AG04449 (cell line): ENCODE data around the gene RETN.

Experiments used
- CTCF ChIA-PET: fragments of 350-600 bp; formaldehyde crosslinking; extraction: SDS; loops from one replicate; lab custom pipeline; 2021; ENCODE audit warnings: antibody characterized with exemption; lab: Yijun Ruan, JAX
- POLR2A ChIA-PET: fragments of 400-600, 350-600 bp; formaldehyde crosslinking; extraction: SDS; loops from one replicate; lab custom pipeline; 2020; ENCODE audit warnings: antibody characterized with exemption, inconsistent platforms; lab: Yijun Ruan, JAX
- DNase-seq: peaks from one replicate; pipeline ENCODE4 v3.0.0-alpha.2; 2010; ENCODE audit warnings: low read depth, low spot score
- H3K4me3 ChIP-seq: 2 replicates; pipeline ENCODE4 v1.5.1; 2011; ENCODE audit warnings: low read depth, mild to moderate bottlenecking, control low read depth, low read length
- CTCF ChIP-seq: IDR thresholded peaks from one replicate; pipeline ENCODE4 v1.5.1; 2011; ENCODE audit warnings: mild to moderate bottlenecking, moderate library complexity, low read length, control low read depth, inconsistent platforms; ENCODE audit not compliant: insufficient read depth; ENCODE audit errors: missing control alignments

The RETN gene

DNA sequence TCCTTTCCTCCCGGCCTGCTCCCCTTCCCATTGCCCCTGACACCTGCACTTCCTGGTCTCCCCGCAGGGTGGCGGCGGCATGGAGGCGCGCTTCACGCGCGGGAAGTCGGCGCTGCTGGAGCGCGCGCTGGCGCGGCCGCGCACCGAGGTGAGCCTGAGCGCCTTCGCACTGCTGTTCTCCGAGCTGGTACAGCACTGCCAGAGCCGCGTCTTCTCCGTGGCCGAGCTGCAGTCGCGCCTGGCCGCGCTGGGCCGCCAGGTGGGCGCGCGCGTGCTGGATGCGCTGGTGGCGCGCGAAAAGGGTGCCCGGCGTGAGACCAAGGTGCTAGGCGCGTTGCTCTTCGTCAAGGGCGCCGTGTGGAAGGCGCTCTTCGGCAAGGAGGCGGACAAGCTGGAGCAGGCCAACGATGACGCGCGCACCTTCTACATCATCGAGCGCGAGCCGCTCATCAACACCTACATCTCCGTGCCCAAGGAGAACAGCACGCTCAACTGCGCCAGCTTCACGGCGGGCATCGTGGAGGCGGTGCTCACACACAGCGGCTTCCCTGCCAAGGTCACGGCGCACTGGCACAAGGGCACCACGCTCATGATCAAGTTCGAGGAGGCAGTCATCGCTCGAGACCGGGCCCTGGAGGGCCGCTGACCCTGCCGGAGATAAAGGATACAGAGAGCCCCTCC, 13.5 kb downstream of the RETN start:
- no peak for DNase-seq
- CTCF ChIA-PET, result interaction anchor here (0.5 to 3.0 kb wide), 3 partner anchors 116 to 362 kb away, joined by 3 to 59 read pairs (median 52); no protein-coding TSS in a partner anchor
- TF ChIP-seq CTCF, result peak; percentile 31
- H3K4me3 ChIP-seq, result peak overlapping the region; percentile 95
- POLR2A ChIA-PET, result no interaction called here

DNA sequence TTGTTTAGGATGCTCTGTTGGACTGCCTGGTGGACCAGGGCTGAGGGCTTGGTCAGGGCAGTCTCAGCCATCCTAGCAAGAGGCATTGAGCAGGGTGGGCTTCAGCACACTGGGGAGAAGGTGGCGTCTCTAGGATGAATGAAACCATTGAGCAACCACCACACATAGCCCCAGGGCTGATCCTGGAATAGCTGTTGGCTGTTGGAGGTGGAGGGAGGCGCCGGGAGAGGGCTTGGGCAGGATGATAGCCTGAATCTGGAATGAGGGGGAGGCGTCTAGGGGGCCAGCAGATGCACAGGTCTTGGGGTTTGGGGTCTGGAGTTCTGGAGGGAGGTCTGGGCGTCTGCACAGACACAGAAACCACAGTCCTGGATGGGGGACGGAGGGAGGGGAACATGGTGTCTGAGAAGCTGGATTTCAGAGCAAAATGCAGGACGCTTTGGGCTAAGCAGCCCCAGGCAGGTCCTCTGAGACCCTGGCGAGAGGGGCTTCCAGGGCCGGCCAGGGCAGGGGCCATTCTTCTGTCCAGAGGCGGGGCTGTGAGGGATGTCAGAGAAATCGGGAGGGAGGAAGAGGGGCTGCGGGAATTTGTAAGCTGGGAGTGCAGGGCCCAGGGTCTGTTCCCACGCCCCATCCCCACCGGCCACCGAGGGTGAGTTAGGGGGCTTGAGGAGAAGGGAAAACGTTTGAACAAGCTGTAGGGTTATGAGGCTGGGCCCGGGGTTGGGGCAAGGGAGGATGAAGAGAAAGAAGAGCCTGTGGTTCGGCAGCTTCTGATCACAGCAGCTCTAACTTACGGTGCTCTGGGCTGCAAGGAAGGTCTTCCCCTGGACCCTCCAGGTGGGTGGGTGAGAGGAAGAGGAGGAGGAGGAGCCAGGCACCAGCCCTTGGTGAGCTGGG, 16.9 kb downstream of the RETN start:
- ChIA-PET POLR2A (interaction anchor here (0.7 to 1.0 kb wide), 2 partner anchors 18 to 163 kb away, joined by 3 read pairs; partner anchors contain the start of gene MCOLN1), CTCF (interaction anchor here (1.3 to 3.2 kb wide), 4 partner anchors 114 to 331 kb away, joined by 3 to 14 read pairs (median 8); no protein-coding TSS in a partner anchor)
- no peak overlapping the region for H3K4me3 ChIP-seq
- no peak for TF ChIP-seq CTCF
- no peak for DNase-seq

- ChIA-PET POLR2A (no interaction called here), CTCF (no interaction called here)
- TF ChIP-seq CTCF, result no peak
- no peak overlapping the region for H3K4me3 ChIP-seq
- DNase-seq, result no peak
Measured at GRCh38 chr19:7687177-7687576, 18.3 kb downstream of the RETN start.

GRCh38 chr19:7689165-7689564, 20.3 kb downstream of the RETN start:
- ChIA-PET POLR2A (no interaction called here), CTCF (interaction anchor here (2.0 kb wide), 1 partner anchor 9 kb away, joined by 14 read pairs; the partner anchor contains the start of gene TRAPPC5)
- DNase-seq, result no peak
- H3K4me3 ChIP-seq, result no peak overlapping the region
- no peak for TF ChIP-seq CTCF

GRCh38 chr19:7690779-7691258, 22.0 kb downstream of the RETN start:
- no peak for TF ChIP-seq CTCF
- POLR2A ChIA-PET, result no interaction called here
- no peak overlapping the region for H3K4me3 ChIP-seq
- CTCF ChIA-PET, result interaction anchor here (2.0 kb wide), 1 partner anchor 10 kb away, joined by 14 read pairs; the partner anchor contains the start of gene TRAPPC5
- DNase-seq, result no peak
